Fibroblast of pulmonary artery (primary cell): Measurements from ENCODE around the gene UBE2S.
"Not testable (repeated sequence)": the region's sequence is repeated elsewhere in the genome, so short reads cannot be mapped to it uniquely, and the experiment has no call there.

Source experiments
- DNase-seq: peaks from one replicate; pipeline ENCODE4 v3.0.0-alpha.2; 2010; ENCODE audit warnings: low read depth
- H3K4me3 ChIP-seq: replicated peaks from 2 replicates; pipeline ENCODE4 v1.5.1; 2011; ENCODE audit warnings: low read depth, mild to moderate bottlenecking, control low read depth, low read length, moderate library complexity
- CTCF ChIP-seq: IDR thresholded peaks from 2 replicates; pipeline ENCODE4 v1.5.1; 2011; ENCODE audit warnings: mild to moderate bottlenecking, control low read depth, low read length, inconsistent platforms; ENCODE audit errors: missing control alignments

Gene UBE2S

GRCh38 chr19:55426042-55426441 lies 18.5 kb upstream of the UBE2S start:
- TF ChIP-seq CTCF, result no peak
- no peak for DNase-seq
- H3K4me3 ChIP-seq, result no peak overlapping the region

- no peak for DNase-seq
- H3K4me3 ChIP-seq, result no peak overlapping the region
- TF ChIP-seq CTCF, result no peak
Observed at GRCh38 chr19:55424518-55424917, 16.9 kb upstream of the UBE2S start.

- H3K4me3 ChIP-seq, result no peak overlapping the region
- DNase-seq, result no peak
- TF ChIP-seq CTCF, result no peak
Observed at GRCh38 chr19:55423225-55424005, 15.8 kb upstream of the UBE2S start.

GRCh38 chr19:55421281-55421680 lies 13.7 kb upstream of the UBE2S start:
- not testable (repeated sequence) for H3K4me3 ChIP-seq, DNase-seq

- DNase-seq, result no peak
- no peak overlapping the region for H3K4me3 ChIP-seq
- no peak for TF ChIP-seq CTCF
Observed at GRCh38 chr19:55419624-55420236, 12.1 kb upstream of the UBE2S start.

- DNase-seq, result no peak
- TF ChIP-seq CTCF, result no peak
- H3K4me3 ChIP-seq, result no peak overlapping the region
Observed at GRCh38 chr19:55419103-55419502, 11.5 kb upstream of the UBE2S start.

- TF ChIP-seq CTCF, result peak; percentile 78
- peak; percentile 88 for DNase-seq
- H3K4me3 ChIP-seq, result no peak overlapping the region
Observed at GRCh38 chr19:55418185-55418584, 10.6 kb upstream of the UBE2S start.
